Neural progenitor cell (in vitro differentiated cells): ENCODE results near the gene UPB1. TPM values are rescaled to one million over a fixed set of nuclear protein-coding genes. Genes with fewer than 3 reads are reported as not detected.
"Not testable (repeated sequence)": the region's sequence is repeated elsewhere in the genome, so short reads cannot be mapped to it uniquely, and the experiment has no call there.

Experiments
- DNase-seq: peaks from one replicate; pipeline ENCODE4 v3.0.0-alpha.2; 2016; ENCODE audit warnings: low spot score
- H2AFZ ChIP-seq: fragments of 200-600 bp; sonication (generic); replicated peaks from 2 replicates; pipeline ENCODE4 v1.6.1; 2016; ENCODE audit warnings: antibody characterized with exemption
- H3F3A ChIP-seq: fragments of 200-600 bp; sonication (generic); 2 replicates; pipeline ENCODE4 v1.6.1; 2016; ENCODE audit warnings: antibody characterized with exemption, low read depth
- H3K27ac ChIP-seq: fragments of 200-600 bp; sonication (generic); 2 replicates; pipeline ENCODE4 v1.5.1; 2016; ENCODE audit warnings: mild to moderate bottlenecking
- H3K27me3 ChIP-seq: fragments of 200-600 bp; sonication (generic); 2 replicates; pipeline ENCODE4 v1.6.1; 2016; ENCODE audit warnings: mild to moderate bottlenecking, moderate library complexity
- H3K36me3 ChIP-seq: fragments of 200-600 bp; sonication (generic); 2 replicates; pipeline ENCODE4 v1.5.1; 2016
- H3K4me1 ChIP-seq: fragments of 200-600 bp; sonication (generic); 2 replicates; pipeline ENCODE4 v1.6.1; 2016; ENCODE audit warnings: mixed run types
- H3K4me2 ChIP-seq: fragments of 200-600 bp; sonication (generic); 2 replicates; pipeline ENCODE4 v1.6.1; 2016
- H3K4me3 ChIP-seq: fragments of 200-600 bp; sonication (generic); 2 replicates; pipeline ENCODE4 v1.5.1; 2016
- H3K79me2 ChIP-seq: fragments of 200-600 bp; sonication (generic); 2 replicates; pipeline ENCODE4 v1.6.1; 2016; ENCODE audit warnings: low read depth
- H3K9ac ChIP-seq: fragments of 200-600 bp; sonication (generic); 2 replicates; pipeline ENCODE4 v1.6.1; 2016
- H3K9me3 ChIP-seq: fragments of 200-600 bp; sonication (generic); 2 replicates; pipeline ENCODE4 v1.5.1; 2016; ENCODE audit warnings: low read depth
- H4K20me1 ChIP-seq: fragments of 200-600 bp; sonication (generic); 2 replicates; pipeline ENCODE4 v1.6.1; 2016; ENCODE audit warnings: low read depth
- H3K27ac Mint-ChIP-seq: 3 replicates; pipeline ENCODE4 v1.8.0; 2021; ENCODE audit warnings: mixed read lengths
- H3K27me3 Mint-ChIP-seq: 2 replicates; pipeline ENCODE4 v1.8.0; 2022; ENCODE audit warnings: low read depth, mild to moderate bottlenecking, inconsistent platforms, moderate library complexity, mixed read lengths; ENCODE audit not compliant: insufficient read depth
- H3K36me3 Mint-ChIP-seq: 3 replicates; pipeline ENCODE4 v1.8.0; 2021; ENCODE audit warnings: mixed read lengths
- H3K4me1 Mint-ChIP-seq: 3 replicates; pipeline ENCODE4 v1.8.0; 2021; ENCODE audit warnings: mixed read lengths
- H3K4me3 Mint-ChIP-seq: 3 replicates; pipeline ENCODE4 v1.8.0; 2021; ENCODE audit warnings: mild to moderate bottlenecking, moderate library complexity, mixed read lengths
- H3K9me3 Mint-ChIP-seq: 3 replicates; pipeline ENCODE4 v1.8.0; 2020; ENCODE audit warnings: mixed read lengths
- CTCF ChIP-seq: fragments of 200-600 bp; sonication (generic); IDR thresholded peaks from 2 replicates; pipeline ENCODE4 v1.5.1; 2017; ENCODE audit warnings: antibody characterized with exemption, mild to moderate bottlenecking
- EZH2 ChIP-seq: fragments of 200-600 bp; sonication (generic); IDR thresholded peaks from 2 replicates; pipeline ENCODE4 v1.6.1; 2017; ENCODE audit warnings: antibody characterized with exemption, mild to moderate bottlenecking, moderate library complexity
- EZH2phosphoT487 ChIP-seq: fragments of 200-600 bp; sonication (generic); IDR thresholded peaks from 2 replicates; pipeline ENCODE4 v1.6.1; 2017; ENCODE audit warnings: antibody characterized with exemption
- total RNA-seq: library from RNA; depleted of rRNA; stranded (reverse); fragments of >200 nt; gene quantifications from 2 replicates; pipeline ENCODE4 v1.2.3, GENCODE V29; 2015; ENCODE audit warnings: low replicate concordance

Gene UPB1
- total RNA-seq, 1 donor from 2014 or later: 0.17 TPM

DNA sequence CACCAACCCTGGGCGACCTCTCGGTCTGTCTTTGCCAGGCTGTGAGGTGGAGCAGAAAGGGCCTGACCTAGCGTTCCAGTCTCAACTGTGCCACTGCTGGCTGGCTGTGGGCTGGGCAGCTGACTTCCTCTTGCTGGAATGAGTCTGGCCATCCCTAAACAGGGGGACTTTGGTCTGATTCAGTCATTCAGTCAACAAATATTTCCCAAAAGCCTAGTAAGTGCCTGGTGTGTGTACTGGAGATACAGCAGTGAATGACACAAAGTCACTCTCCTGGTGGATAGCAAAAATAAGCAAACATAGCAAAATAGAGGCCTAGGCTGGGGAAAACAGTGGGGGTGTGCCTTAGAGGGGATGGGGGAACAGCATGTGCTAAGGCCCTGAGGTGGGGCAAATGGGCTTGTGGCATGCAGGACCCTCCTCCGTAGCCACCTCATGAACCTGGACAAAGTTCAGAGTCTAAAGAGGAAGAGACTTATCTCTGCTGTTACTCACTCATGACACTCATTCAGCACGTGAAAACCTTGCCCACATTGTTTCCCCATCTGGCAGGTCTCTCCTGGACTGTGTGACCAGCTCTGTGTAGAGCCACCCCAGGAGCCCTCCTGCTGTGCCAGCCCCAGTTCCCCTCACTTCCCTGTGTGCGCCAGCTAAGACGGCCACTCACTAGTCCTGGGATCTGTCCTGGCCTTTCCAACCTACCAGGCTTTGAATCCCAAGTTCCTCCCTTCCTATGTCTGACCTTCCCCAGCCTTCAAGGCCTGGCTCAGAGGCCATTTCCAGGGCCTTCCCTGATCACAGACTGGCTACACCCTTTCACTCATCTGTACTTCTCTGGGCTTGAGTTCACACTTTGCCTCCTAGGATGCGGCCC is 55.1 kb downstream of the UPB1 start:
- Mint-ChIP-seq H3K4me1 (peaks cover 20% of the 10 kb centered on the region), H3K9me3 (no peaks in the 10 kb centered on the region), H3K36me3 (peaks cover 19% of the 10 kb centered on the region), H3K27me3 (peaks cover 3% of the 10 kb centered on the region), H3K4me3 (no peak overlapping the region), H3K27ac (no peak overlapping the region)
- Histone ChIP-seq H3K27me3 (no peaks in the 10 kb centered on the region), H3K4me2 (no peak overlapping the region), H3K4me1 (peaks cover 9% of the 10 kb centered on the region), H3K9me3 (no peaks in the 10 kb centered on the region), H3K9ac (no peak overlapping the region), H3K79me2 (peaks cover 61% of the 10 kb centered on the region), H3K36me3 (no peaks in the 10 kb centered on the region), H4K20me1 (peaks cover 34% of the 10 kb centered on the region), H3F3A (no peaks in the 10 kb centered on the region), H2AFZ (no peak overlapping the region), H3K4me3 (no peak overlapping the region), H3K27ac (no peak overlapping the region)
- TF ChIP-seq EZH2phosphoT487 (no peak), EZH2 (no peak), CTCF (no peak)
- DNase-seq: no peak

GRCh38 chr22:24550902-24551435 is 55.8 kb downstream of the UPB1 start:
- Histone ChIP-seq H3K27ac (no peak overlapping the region), H3K79me2 (peaks cover 64% of the 10 kb centered on the region), H3K36me3 (no peaks in the 10 kb centered on the region), H3F3A (no peaks in the 10 kb centered on the region), H3K9ac (no peak overlapping the region), H3K27me3 (no peaks in the 10 kb centered on the region), H2AFZ (no peak overlapping the region), H3K4me1 (peaks cover 9% of the 10 kb centered on the region), H3K4me2 (no peak overlapping the region), H4K20me1 (peaks cover 34% of the 10 kb centered on the region), H3K4me3 (no peak overlapping the region), H3K9me3 (no peaks in the 10 kb centered on the region)
- peaks cover 20% of the 10 kb centered on the region for H3K4me1 Mint-ChIP-seq
- H3K27ac Mint-ChIP-seq: no peak overlapping the region
- no peak for DNase-seq
- peaks cover 3% of the 10 kb centered on the region for H3K27me3 Mint-ChIP-seq
- peaks cover 19% of the 10 kb centered on the region for H3K36me3 Mint-ChIP-seq
- peak overlapping the region; percentile 55 for H3K4me3 Mint-ChIP-seq
- no peaks in the 10 kb centered on the region for H3K9me3 Mint-ChIP-seq
- TF ChIP-seq EZH2 (no peak), EZH2phosphoT487 (no peak), CTCF (no peak)

GRCh38 chr22:24552503-24553286 is 57.6 kb downstream of the UPB1 start:
- not testable (repeated sequence) for DNase-seq, H3K4me3 ChIP-seq, H3K9ac ChIP-seq, H3K27me3 Mint-ChIP-seq, H3K9me3 ChIP-seq, H3F3A ChIP-seq, H3K27ac ChIP-seq, H3K36me3 ChIP-seq, H3K27me3 ChIP-seq, H3K9me3 Mint-ChIP-seq, H2AFZ ChIP-seq
- H3K27ac Mint-ChIP-seq: peak overlapping the region; percentile 57
- peaks cover 10% of the 10 kb centered on the region for H3K36me3 Mint-ChIP-seq
- peaks cover 18% of the 10 kb centered on the region for H3K4me1 ChIP-seq
- H3K4me3 Mint-ChIP-seq: peak overlapping the region; percentile 95
- H4K20me1 ChIP-seq: peaks cover 48% of the 10 kb centered on the region
- peaks cover 33% of the 10 kb centered on the region for H3K4me1 Mint-ChIP-seq
- peak overlapping the region; percentile 92 for H3K4me2 ChIP-seq
- peaks cover 82% of the 10 kb centered on the region for H3K79me2 ChIP-seq
